Suprapubic skin (tissue), 4 donors: ENCODE data around the gene CRYGC. TPM values are rescaled to one million over a fixed set of nuclear protein-coding genes. Genes with fewer than 3 reads are reported as not detected.

Experiments
- DNase-seq, 2 donors: peaks; one replicate each; pipeline ENCODE4 v3.0.0-alpha.2; 2019; ENCODE audit warnings: low spot score in 2 of 2
- H3K27ac ChIP-seq: fragments of 200-600 bp; sonication (generic); one replicate; pipeline ENCODE4 v1.5.1; 2019
- H3K27me3 ChIP-seq: fragments of 200-600 bp; sonication (generic); one replicate; pipeline ENCODE4 v1.5.1; 2019
- H3K36me3 ChIP-seq: fragments of 200-600 bp; sonication (generic); one replicate; pipeline ENCODE4 v1.5.1; 2019
- H3K4me1 ChIP-seq: fragments of 200-600 bp; sonication (generic); one replicate; pipeline ENCODE4 v1.5.1; 2019
- H3K4me3 ChIP-seq: fragments of 200-600 bp; sonication (generic); one replicate; pipeline ENCODE4 v1.5.1; 2019; ENCODE audit warnings: mild to moderate bottlenecking
- H3K9me3 ChIP-seq: fragments of 200-600 bp; sonication (generic); one replicate; pipeline ENCODE4 v1.5.1; 2019
- CTCF ChIP-seq, 2 donors: fragments of 200-600 bp in 1 of 2; fragments of 450-650 bp in 1 of 2; sonication (generic) in 1 of 2; IDR thresholded peaks; one replicate each; pipeline ENCODE4 v1.5.1; 2016 to 2019; ENCODE audit warnings: antibody characterized with exemption in 2 of 2, mild to moderate bottlenecking in 1 of 2, moderate library complexity in 1 of 2
- EP300 ChIP-seq: sonication (generic); formaldehyde crosslinking; IDR thresholded peaks from one replicate; pipeline ENCODE4 v1.6.1; 2017; ENCODE audit warnings: antibody characterized with exemption
- POLR2A ChIP-seq, 2 donors: fragments of 450-650 bp; IDR thresholded peaks; one replicate each; pipeline ENCODE4 v1.6.1; 2017; ENCODE audit warnings: antibody characterized with exemption in 2 of 2, mild to moderate bottlenecking in 2 of 2, moderate library complexity in 2 of 2
- POLR2AphosphoS5 ChIP-seq, 3 donors: sonication (generic); formaldehyde crosslinking; IDR thresholded peaks; one replicate each; pipeline ENCODE4 v1.6.1; 2017; ENCODE audit warnings: antibody characterized with exemption in 3 of 3
- WGBS: methylation state at CpG from one replicate; pipeline ENCODE4 v1.1.5; 2018; 5-methylcytosine and 5-hydroxymethylcytosine counted together
- total RNA-seq, 4 donors: library from RNA; depleted of rRNA; stranded (reverse); fragments of >200 nt; gene quantifications; one replicate each; pipeline ENCODE4 v1.1.0, GENCODE V29; 2016

Gene CRYGC
- total RNA-seq, 4 donors from 2014 or later = not detected

DNA sequence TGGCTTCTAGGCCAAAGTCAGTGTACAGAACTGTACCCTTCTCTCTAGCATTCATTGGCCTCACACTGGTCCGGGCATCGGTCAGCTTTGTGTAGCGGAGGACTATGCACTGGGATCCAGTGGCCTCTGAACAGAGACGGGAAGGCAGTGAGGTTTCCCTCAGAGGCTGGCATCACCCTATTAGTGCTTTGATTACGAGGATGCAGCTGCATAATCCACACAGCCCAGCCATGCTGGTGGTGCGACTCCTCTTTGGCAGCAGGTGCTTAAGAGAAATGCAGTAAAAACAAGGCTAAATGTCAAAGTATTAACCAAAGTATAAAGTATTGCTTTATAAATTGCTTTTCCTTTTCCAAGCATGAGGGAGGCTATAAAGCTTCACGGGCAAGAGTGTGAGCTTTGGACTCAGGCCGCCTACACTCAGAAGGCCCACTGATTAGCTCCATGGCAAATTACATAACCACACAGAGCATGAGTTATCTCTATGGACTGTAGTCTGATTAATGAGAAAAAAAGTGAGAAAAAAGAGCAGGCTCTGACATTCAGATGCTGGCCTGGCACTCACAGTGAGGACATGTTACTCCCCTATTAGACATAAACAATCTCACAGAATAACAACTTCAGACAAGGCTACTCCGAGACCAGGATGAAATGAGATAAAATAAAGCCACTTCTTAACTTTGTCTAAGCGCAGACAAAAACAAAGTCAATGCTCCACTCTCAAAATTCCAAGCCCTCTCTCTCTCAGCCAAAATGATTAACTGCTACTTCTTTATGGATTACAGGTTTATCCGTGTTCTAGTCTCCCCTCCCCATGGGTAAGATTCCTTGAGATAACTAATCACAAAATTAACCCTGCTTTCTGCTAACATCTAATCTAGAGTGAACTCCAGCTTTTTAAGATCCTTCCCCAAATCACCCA is 6.4 kb upstream of the CRYGC start:
- no peaks in the 10 kb centered on the region for H3K4me1 ChIP-seq
- H3K9me3 ChIP-seq = no peaks in the 10 kb centered on the region
- DNase-seq = no peak
- no peak for TF ChIP-seq POLR2AphosphoS5 (IDR thresholded peaks at IDR 0.05)
- TF ChIP-seq CTCF (IDR thresholded peaks at IDR 0.05) = no peak
- TF ChIP-seq EP300 = no peak
- TF ChIP-seq POLR2A (IDR thresholded peaks at IDR 0.05) = no peak
- no peaks in the 10 kb centered on the region for H3K36me3 ChIP-seq
- WGBS = 86% methylated on average over 11 of the region's 11 CpGs
- no peak overlapping the region for H3K27ac ChIP-seq
- H3K4me3 ChIP-seq = no peak overlapping the region
- no peaks in the 10 kb centered on the region for H3K27me3 ChIP-seq

DNA sequence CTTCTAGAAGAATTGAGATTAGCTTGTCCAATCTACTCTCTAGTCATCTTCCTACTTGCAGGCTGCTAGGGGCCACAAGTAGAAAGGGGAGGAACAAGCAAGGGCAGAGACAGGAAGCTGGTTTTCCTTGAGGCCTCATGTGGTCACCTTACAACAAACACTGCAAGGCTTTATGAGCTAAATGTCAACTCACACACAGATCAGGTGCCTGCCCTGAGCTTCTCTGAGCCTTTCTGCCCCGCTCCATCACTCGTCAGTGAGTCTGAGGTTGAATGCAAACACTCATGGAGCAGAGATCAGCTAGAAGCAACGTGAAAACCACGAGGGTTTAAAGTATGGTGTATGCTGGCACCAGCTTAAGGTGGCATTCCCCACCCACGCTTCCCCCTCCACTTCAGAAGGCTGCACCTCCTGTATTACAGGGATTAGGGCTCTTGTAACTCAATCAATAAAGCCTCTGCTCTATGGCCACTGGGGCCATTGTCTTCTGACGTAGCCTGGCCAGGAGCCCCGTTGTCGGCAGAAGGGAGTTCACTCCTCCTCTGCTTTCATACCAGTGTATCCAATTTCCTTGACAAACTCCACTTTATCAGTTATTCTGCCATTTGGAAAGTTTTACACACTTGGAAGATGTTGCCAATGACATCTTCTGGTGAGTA is 5.4 kb upstream of the CRYGC start:
- Histone ChIP-seq H3K27me3 (no peaks in the 10 kb centered on the region), H3K27ac (no peak overlapping the region), H3K4me3 (no peak overlapping the region), H3K9me3 (no peaks in the 10 kb centered on the region), H3K36me3 (no peaks in the 10 kb centered on the region), H3K4me1 (no peaks in the 10 kb centered on the region)
- TF ChIP-seq EP300 = no peak
- no peak for TF ChIP-seq CTCF (IDR thresholded peaks at IDR 0.05)
- TF ChIP-seq POLR2AphosphoS5 (IDR thresholded peaks at IDR 0.05) = no peak
- TF ChIP-seq POLR2A (IDR thresholded peaks at IDR 0.05) = no peak
- DNase-seq = no peak
- 38% methylated on average over 7 of the region's 8 CpGs for WGBS

- H3K27me3 ChIP-seq = peaks cover 10% of the 10 kb centered on the region
- no peaks in the 10 kb centered on the region for H3K4me1 ChIP-seq
- H3K4me3 ChIP-seq = no peak overlapping the region
- no peak for DNase-seq
- no peak overlapping the region for H3K27ac ChIP-seq
- no peaks in the 10 kb centered on the region for H3K9me3 ChIP-seq
- TF ChIP-seq EP300 (no peak), POLR2A (IDR thresholded peaks at IDR 0.05) (no peak), CTCF (IDR thresholded peaks at IDR 0.05) (no peak), POLR2AphosphoS5 (IDR thresholded peaks at IDR 0.05) (no peak)
- 64% methylated on average over 6 of the region's 6 CpGs for WGBS
- H3K36me3 ChIP-seq = no peaks in the 10 kb centered on the region
These were observed 1.1 kb upstream of the CRYGC start for GRCh38 chr2:208130712-208131110.

GRCh38 chr2:208128136-208128535 is 1.5 kb downstream of the CRYGC start:
- WGBS = 89% methylated on average over 12 of the region's 12 CpGs
- H3K27me3 ChIP-seq = peaks cover 31% of the 10 kb centered on the region
- no peak overlapping the region for H3K27ac ChIP-seq
- no peak for TF ChIP-seq CTCF (IDR thresholded peaks at IDR 0.05)
- TF ChIP-seq EP300 = no peak
- no peak for TF ChIP-seq POLR2A (IDR thresholded peaks at IDR 0.05)
- no peak for TF ChIP-seq POLR2AphosphoS5 (IDR thresholded peaks at IDR 0.05)
- DNase-seq = no peak
- peaks cover 8% of the 10 kb centered on the region for H3K4me1 ChIP-seq
- no peaks in the 10 kb centered on the region for H3K9me3 ChIP-seq
- no peaks in the 10 kb centered on the region for H3K36me3 ChIP-seq
- no peak overlapping the region for H3K4me3 ChIP-seq

DNA sequence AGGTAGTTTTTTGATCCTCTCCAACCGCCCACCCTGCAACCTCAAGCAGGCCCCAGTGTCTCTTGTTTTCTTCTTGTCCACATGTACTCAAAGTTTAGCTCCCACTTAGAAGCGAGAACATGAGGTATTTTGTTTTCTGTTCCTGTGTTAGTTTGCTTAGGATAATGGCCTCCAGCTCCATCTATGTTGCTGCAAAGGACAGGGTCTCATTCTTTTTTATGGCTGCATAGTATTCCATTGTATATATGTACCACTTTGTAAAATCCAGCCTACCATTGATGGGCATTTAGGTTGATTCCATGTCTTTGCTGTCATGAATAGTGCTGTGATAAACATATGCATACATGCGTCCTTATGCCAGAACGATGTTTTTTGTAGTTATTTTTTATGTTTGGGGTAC is 2.5 kb downstream of the CRYGC start:
- H3K4me3 ChIP-seq = no peak overlapping the region
- H3K27me3 ChIP-seq = peaks cover 31% of the 10 kb centered on the region
- 98% methylated on average over 4 of the region's 4 CpGs for WGBS
- H3K4me1 ChIP-seq = peaks cover 8% of the 10 kb centered on the region
- H3K36me3 ChIP-seq = no peaks in the 10 kb centered on the region
- no peak overlapping the region for H3K27ac ChIP-seq
- H3K9me3 ChIP-seq = no peaks in the 10 kb centered on the region
- no peak for DNase-seq
- TF ChIP-seq POLR2AphosphoS5 (IDR thresholded peaks at IDR 0.05) (no peak), CTCF (IDR thresholded peaks at IDR 0.05) (no peak), POLR2A (IDR thresholded peaks at IDR 0.05) (no peak), EP300 (no peak)
